22Rv1 (cell line): ENCODE results near the gene GRM6.

Experiments used
- CTCF ChIP-seq: fragments of 450-650 bp; IDR thresholded peaks from 2 replicates; pipeline ENCODE4 v1.5.1; 2017; ENCODE audit warnings: mild to moderate bottlenecking
- ZFX ChIP-seq: fragments of 450-650 bp; IDR thresholded peaks from 2 replicates; pipeline ENCODE4 v1.6.1; 2017; ENCODE audit warnings: antibody characterized with exemption, borderline replicate concordance

- TF ChIP-seq CTCF (no peak), ZFX (no peak)
Observed at GRCh38 chr5:178981381-178981780, 13.7 kb downstream of the GRM6 start.
